Glutamatergic neuron (in vitro differentiated cells): ENCODE measurements around the gene PEX11G. TPM values are rescaled to one million over a fixed set of nuclear protein-coding genes. Genes with fewer than 3 reads are reported as not detected.

ENCODE experiments used
- DNase-seq: peaks from one replicate; pipeline ENCODE4 v3.0.0; 2022
- H3K27ac Mint-ChIP-seq: one replicate; pipeline ENCODE4 v1.8.0; 2020; ENCODE audit warnings: mild to moderate bottlenecking, mixed read lengths, inconsistent platforms; ENCODE audit not compliant: unreplicated experiment
- H3K27me3 Mint-ChIP-seq: one replicate; pipeline ENCODE4 v1.8.0; 2020; ENCODE audit warnings: mild to moderate bottlenecking, moderate library complexity, mixed read lengths, inconsistent platforms; ENCODE audit not compliant: unreplicated experiment
- H3K36me3 Mint-ChIP-seq: one replicate; pipeline ENCODE4 v1.8.0; 2020; ENCODE audit warnings: mild to moderate bottlenecking, mixed read lengths, inconsistent platforms; ENCODE audit not compliant: unreplicated experiment
- H3K4me1 Mint-ChIP-seq: one replicate; pipeline ENCODE4 v1.8.0; 2020; ENCODE audit warnings: mild to moderate bottlenecking, low read depth, mixed read lengths, inconsistent platforms; ENCODE audit not compliant: unreplicated experiment
- H3K4me3 Mint-ChIP-seq: one replicate; pipeline ENCODE4 v1.8.0; 2020; ENCODE audit warnings: mild to moderate bottlenecking, mixed read lengths, inconsistent platforms; ENCODE audit not compliant: unreplicated experiment
- H3K9me3 Mint-ChIP-seq: one replicate; pipeline ENCODE4 v1.8.0; 2020; ENCODE audit warnings: mild to moderate bottlenecking, moderate library complexity, mixed read lengths, inconsistent platforms; ENCODE audit not compliant: unreplicated experiment
- CTCF ChIP-seq: fragments of 200-600 bp; sonication (generic); IDR thresholded peaks from one replicate; pipeline ENCODE4 v1.5.0; 2021; ENCODE audit not compliant: partially characterized antibody, unreplicated experiment
- total RNA-seq: library from RNA; stranded (reverse); fragmentation: NEBNext Ultra II Directional; extraction: Animal tissue kit (Norgen Biotek cat#: 25700); gene quantifications from one replicate; pipeline ENCODE4 v1.2.1, GENCODE V29; 2021; ENCODE audit not compliant: unreplicated experiment

The PEX11G gene
- total RNA-seq, 1 donor from 2014 or later: 2.6 TPM

GRCh38 chr19:7471696-7472615 is 16.9 kb downstream of the PEX11G start:
- no peaks in the 10 kb centered on the region for H3K4me1 Mint-ChIP-seq
- TF ChIP-seq CTCF: no peak
- no peaks in the 10 kb centered on the region for H3K36me3 Mint-ChIP-seq
- peaks cover 4% of the 10 kb centered on the region for H3K9me3 Mint-ChIP-seq
- no peak overlapping the region for H3K27ac Mint-ChIP-seq
- peaks cover 4% of the 10 kb centered on the region for H3K27me3 Mint-ChIP-seq
- DNase-seq: no peak
- no peak overlapping the region for H3K4me3 Mint-ChIP-seq

GRCh38 chr19:7470540-7471305 is 18.1 kb downstream of the PEX11G start:
- peaks cover 4% of the 10 kb centered on the region for H3K9me3 Mint-ChIP-seq
- H3K27ac Mint-ChIP-seq: no peak overlapping the region
- no peaks in the 10 kb centered on the region for H3K36me3 Mint-ChIP-seq
- TF ChIP-seq CTCF: no peak
- peaks cover 4% of the 10 kb centered on the region for H3K27me3 Mint-ChIP-seq
- H3K4me3 Mint-ChIP-seq: no peak overlapping the region
- no peaks in the 10 kb centered on the region for H3K4me1 Mint-ChIP-seq
- DNase-seq: no peak

- no peak overlapping the region for H3K4me3 Mint-ChIP-seq
- no peaks in the 10 kb centered on the region for H3K4me1 Mint-ChIP-seq
- DNase-seq: no peak
- peaks cover 4% of the 10 kb centered on the region for H3K9me3 Mint-ChIP-seq
- no peak for TF ChIP-seq CTCF
- peaks cover 4% of the 10 kb centered on the region for H3K27me3 Mint-ChIP-seq
- no peaks in the 10 kb centered on the region for H3K36me3 Mint-ChIP-seq
- no peak overlapping the region for H3K27ac Mint-ChIP-seq
These were observed 19.1 kb downstream of the PEX11G start for GRCh38 chr19:7469669-7470285.

GRCh38 chr19:7468840-7469239 is 20.0 kb downstream of the PEX11G start:
- Mint-ChIP-seq H3K9me3 (peaks cover 5% of the 10 kb centered on the region), H3K27me3 (peaks cover 4% of the 10 kb centered on the region), H3K4me3 (no peak overlapping the region), H3K27ac (no peak overlapping the region), H3K36me3 (no peaks in the 10 kb centered on the region), H3K4me1 (no peaks in the 10 kb centered on the region)
- no peak for TF ChIP-seq CTCF
- DNase-seq: no peak
